Activated T-helper 2 cell treated with anti-CD3 and anti-CD28 coated beads, Interferon-gamma antibody, Interleukin-2, Interleukin-4, amounts not matched to agents 10 μg/mL and 5 μg/mL and 100 μg/mL, durations not matched to agents 14 hours and 24 hours and 36 hours (primary cell): ENCODE measurements around the gene OPCML. TPM values are rescaled to one million over a fixed set of nuclear protein-coding genes. Genes with fewer than 3 reads are reported as not detected.

Experiments used
- DNase-seq: peaks from one replicate; pipeline ENCODE4 v3.0.0; 2021; ENCODE audit warnings: low spot score
- H3K27ac Mint-ChIP-seq: one replicate; pipeline ENCODE4 v1.8.0; 2021; ENCODE audit warnings: mixed read lengths
- H3K27me3 Mint-ChIP-seq: one replicate; pipeline ENCODE4 v1.8.0; 2021; ENCODE audit warnings: low read depth, mixed read lengths
- H3K36me3 Mint-ChIP-seq: one replicate; pipeline ENCODE4 v1.8.0; 2021; ENCODE audit warnings: low read depth, mixed read lengths
- H3K4me1 Mint-ChIP-seq: one replicate; pipeline ENCODE4 v1.8.0; 2021; ENCODE audit warnings: low read depth, mixed read lengths
- H3K4me3 Mint-ChIP-seq: one replicate; pipeline ENCODE4 v1.8.0; 2021; ENCODE audit warnings: low read depth, mild to moderate bottlenecking, moderate library complexity, mixed read lengths
- H3K9me3 Mint-ChIP-seq: one replicate; pipeline ENCODE4 v1.8.0; 2021; ENCODE audit warnings: mixed read lengths
- intact Hi-C: fragments of 100-400 bp; cut with micrococcal nuclease; formaldehyde crosslinking; loops from one replicate; pipeline ENCODE4 v1.15.1; 2023
- total RNA-seq: library from RNA; stranded (reverse); gene quantifications from 2 replicates; pipeline ENCODE4 v1.2.3, GENCODE V29; 2022

OPCML gene
- total RNA-seq, 1 donor from 2014 or later, result not detected

- no peaks in the 10 kb centered on the region for H3K4me1 Mint-ChIP-seq
- no peak for DNase-seq
- no peak overlapping the region for H3K4me3 Mint-ChIP-seq
- H3K27ac Mint-ChIP-seq, result no peak overlapping the region
- H3K36me3 Mint-ChIP-seq, result no peaks in the 10 kb centered on the region
- H3K9me3 Mint-ChIP-seq, result no peaks in the 10 kb centered on the region
- intact Hi-C loops, result no loop called here
- H3K27me3 Mint-ChIP-seq, result no peaks in the 10 kb centered on the region
These were observed 293.8 kb downstream of the OPCML start for GRCh38 chr11:133238495-133238894.

- no peaks in the 10 kb centered on the region for H3K36me3 Mint-ChIP-seq
- H3K4me1 Mint-ChIP-seq, result no peaks in the 10 kb centered on the region
- no peaks in the 10 kb centered on the region for H3K9me3 Mint-ChIP-seq
- H3K27ac Mint-ChIP-seq, result no peak overlapping the region
- no peak for DNase-seq
- no peak overlapping the region for H3K4me3 Mint-ChIP-seq
- no peaks in the 10 kb centered on the region for H3K27me3 Mint-ChIP-seq
- intact Hi-C loops, result no loop called here
These were observed 294.3 kb downstream of the OPCML start for GRCh38 chr11:133238027-133238426.

- H3K36me3 Mint-ChIP-seq, result no peaks in the 10 kb centered on the region
These were observed 296.9 kb downstream of the OPCML start for GRCh38 chr11:133235381-133235780.

GRCh38 chr11:133234883-133235282, 297.4 kb downstream of the OPCML start:
- Mint-ChIP-seq H3K27me3 (no peaks in the 10 kb centered on the region), H3K9me3 (no peaks in the 10 kb centered on the region), H3K4me1 (no peaks in the 10 kb centered on the region), H3K27ac (no peak overlapping the region), H3K36me3 (no peaks in the 10 kb centered on the region), H3K4me3 (no peak overlapping the region)
- intact Hi-C loops, result no loop called here
- no peak for DNase-seq

More at GRCh38 chr11:133235381-133235780, 296.9 kb downstream of the OPCML start:
- intact Hi-C loops, result no loop called here
- no peaks in the 10 kb centered on the region for H3K4me1 Mint-ChIP-seq
- no peak overlapping the region for H3K4me3 Mint-ChIP-seq
- DNase-seq, result no peak
- no peak overlapping the region for H3K27ac Mint-ChIP-seq
- no peaks in the 10 kb centered on the region for H3K9me3 Mint-ChIP-seq
- no peaks in the 10 kb centered on the region for H3K27me3 Mint-ChIP-seq

- intact Hi-C loops, result no loop called here
- no peak overlapping the region for H3K27ac Mint-ChIP-seq
- no peaks in the 10 kb centered on the region for H3K27me3 Mint-ChIP-seq
- H3K4me3 Mint-ChIP-seq, result no peak overlapping the region
- H3K4me1 Mint-ChIP-seq, result no peaks in the 10 kb centered on the region
- DNase-seq, result no peak
- no peaks in the 10 kb centered on the region for H3K36me3 Mint-ChIP-seq
- no peaks in the 10 kb centered on the region for H3K9me3 Mint-ChIP-seq
These were observed 299.6 kb downstream of the OPCML start for GRCh38 chr11:133232665-133233064.

GRCh38 chr11:133230431-133230830, 301.9 kb downstream of the OPCML start:
- H3K27ac Mint-ChIP-seq, result no peak overlapping the region
- no peaks in the 10 kb centered on the region for H3K4me1 Mint-ChIP-seq
- H3K4me3 Mint-ChIP-seq, result no peak overlapping the region
- DNase-seq, result no peak
- H3K36me3 Mint-ChIP-seq, result no peaks in the 10 kb centered on the region
- H3K27me3 Mint-ChIP-seq, result no peaks in the 10 kb centered on the region
- intact Hi-C loops, result no loop called here
- no peaks in the 10 kb centered on the region for H3K9me3 Mint-ChIP-seq

GRCh38 chr11:133228471-133229329, 303.6 kb downstream of the OPCML start:
- no peak for DNase-seq
- intact Hi-C loops, result no loop called here
- H3K9me3 Mint-ChIP-seq, result no peaks in the 10 kb centered on the region
- H3K27me3 Mint-ChIP-seq, result no peaks in the 10 kb centered on the region
- H3K36me3 Mint-ChIP-seq, result no peaks in the 10 kb centered on the region
- no peaks in the 10 kb centered on the region for H3K4me1 Mint-ChIP-seq
- no peak overlapping the region for H3K27ac Mint-ChIP-seq
- no peak overlapping the region for H3K4me3 Mint-ChIP-seq

- H3K27me3 Mint-ChIP-seq, result no peaks in the 10 kb centered on the region
- no peaks in the 10 kb centered on the region for H3K36me3 Mint-ChIP-seq
- DNase-seq, result no peak
- H3K9me3 Mint-ChIP-seq, result no peaks in the 10 kb centered on the region
- no peak overlapping the region for H3K4me3 Mint-ChIP-seq
- intact Hi-C loops, result no loop called here
- no peak overlapping the region for H3K27ac Mint-ChIP-seq
- no peaks in the 10 kb centered on the region for H3K4me1 Mint-ChIP-seq
These were observed 304.6 kb downstream of the OPCML start for GRCh38 chr11:133227632-133228111.

GRCh38 chr11:133224271-133224670, 308.0 kb downstream of the OPCML start:
- Mint-ChIP-seq H3K9me3 (no peaks in the 10 kb centered on the region), H3K27ac (no peak overlapping the region), H3K36me3 (no peaks in the 10 kb centered on the region), H3K4me1 (no peaks in the 10 kb centered on the region), H3K4me3 (no peak overlapping the region), H3K27me3 (no peaks in the 10 kb centered on the region)
- DNase-seq, result no peak
- intact Hi-C loops, result no loop called here

GRCh38 chr11:133222425-133223330, 309.6 kb downstream of the OPCML start:
- no peaks in the 10 kb centered on the region for H3K27me3 Mint-ChIP-seq
- no peak overlapping the region for H3K4me3 Mint-ChIP-seq
- DNase-seq, result no peak
- H3K27ac Mint-ChIP-seq, result no peak overlapping the region
- intact Hi-C loops, result no loop called here
- no peaks in the 10 kb centered on the region for H3K4me1 Mint-ChIP-seq
- H3K9me3 Mint-ChIP-seq, result no peaks in the 10 kb centered on the region
- no peaks in the 10 kb centered on the region for H3K36me3 Mint-ChIP-seq

- no peak overlapping the region for H3K4me3 Mint-ChIP-seq
- intact Hi-C loops, result no loop called here
- no peak for DNase-seq
- no peaks in the 10 kb centered on the region for H3K36me3 Mint-ChIP-seq
- no peaks in the 10 kb centered on the region for H3K27me3 Mint-ChIP-seq
- H3K4me1 Mint-ChIP-seq, result no peaks in the 10 kb centered on the region
- no peak overlapping the region for H3K27ac Mint-ChIP-seq
- H3K9me3 Mint-ChIP-seq, result no peaks in the 10 kb centered on the region
These were observed 312.8 kb downstream of the OPCML start for GRCh38 chr11:133219543-133219942.

GRCh38 chr11:133216813-133217212, 315.5 kb downstream of the OPCML start:
- Mint-ChIP-seq H3K4me3 (no peak overlapping the region), H3K4me1 (no peaks in the 10 kb centered on the region), H3K36me3 (no peaks in the 10 kb centered on the region), H3K9me3 (no peaks in the 10 kb centered on the region), H3K27me3 (no peaks in the 10 kb centered on the region), H3K27ac (no peak overlapping the region)
- no peak for DNase-seq
- intact Hi-C loops, result no loop called here
